IMR-90 (cell line): Measurements from ENCODE around the gene OPTN.

Experiments
- CTCF ChIP-seq: conservative IDR thresholded peaks from 2 replicates; pipeline ENCODE4 v1.5.1; 2012; ENCODE audit warnings: mild to moderate bottlenecking, low read depth, low read length, improper control_type of control experiment
- FOS ChIP-seq: fragments of 150-350 bp; IDR thresholded peaks from 2 replicates; pipeline ENCODE4 v1.6.1; 2016; ENCODE audit warnings: low read depth, low read length

GRCh38 chr10:13118784-13119410, 18.9 kb downstream of the OPTN start:
- TF ChIP-seq CTCF (no peak), FOS (no peak)
